Stimulated activated CD4-positive, alpha-beta T cell treated with anti-CD3 and anti-CD28 coated beads, Interleukin-4, amount 100 ng/mL, for 1 hour (primary cell): Measurements from ENCODE around the gene ERO1A.
A peak's percentile ranks its signal among the peaks of the same experiment; 100 is the strongest.

Experiments
- DNase-seq: peaks from one replicate; pipeline ENCODE4 v3.0.0-alpha.2; 2020

Gene ERO1A

DNA sequence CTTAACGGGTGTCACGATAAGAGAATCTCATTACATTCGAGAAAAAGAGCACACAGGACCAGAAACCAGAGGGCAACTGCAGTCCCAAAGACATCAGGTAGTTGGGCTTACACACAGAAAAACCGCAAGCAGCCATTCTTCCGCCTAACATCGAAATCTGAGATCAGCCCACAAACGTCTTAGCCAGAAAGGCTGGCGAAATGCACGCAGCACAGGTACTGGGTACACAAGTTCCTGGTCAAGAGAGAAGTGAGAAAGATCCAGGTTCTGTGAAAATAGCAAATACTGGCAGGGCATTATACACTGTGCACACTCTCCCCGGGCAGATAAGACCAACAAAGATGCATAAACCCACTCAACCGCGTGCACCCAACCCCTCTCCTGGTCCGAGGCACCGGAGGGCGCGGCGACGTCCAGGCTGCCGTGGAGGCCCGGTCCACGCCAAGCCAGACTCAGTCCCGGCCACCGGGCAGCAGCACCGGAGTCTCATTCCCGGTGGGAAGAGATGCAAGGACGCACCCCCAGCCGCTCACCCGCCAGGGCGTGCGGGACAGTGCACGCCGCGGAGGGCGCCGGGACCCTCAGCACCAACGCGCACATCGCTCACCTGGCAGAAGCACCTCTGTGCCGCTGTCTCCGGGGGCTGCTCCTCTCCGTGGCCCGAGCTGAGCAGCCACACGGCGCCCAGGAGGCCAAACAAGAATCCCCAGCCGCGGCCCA, 437 bp downstream of the ERO1A start:
- DNase-seq = peak; percentile 48

DNA sequence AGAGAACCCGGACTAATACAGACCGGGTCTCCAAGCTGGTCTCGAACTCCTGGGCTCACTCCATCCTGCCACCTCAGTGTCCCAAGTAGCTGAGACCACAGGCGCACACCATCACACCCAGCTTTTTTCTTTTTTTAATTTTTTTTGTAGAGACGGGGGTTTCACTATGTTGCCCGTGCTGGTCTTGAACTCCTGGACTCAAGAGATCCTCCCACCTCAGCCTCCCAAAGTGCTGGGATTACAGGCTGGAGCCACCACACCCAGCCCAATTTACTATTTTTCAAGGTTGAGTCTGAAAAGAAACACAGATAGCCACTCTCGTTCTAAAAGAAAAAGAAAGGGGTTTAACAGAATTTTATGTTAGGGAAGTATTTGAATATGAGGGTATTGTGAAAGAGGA, 1.8 kb downstream of the ERO1A start:
- DNase-seq = no peak

DNA sequence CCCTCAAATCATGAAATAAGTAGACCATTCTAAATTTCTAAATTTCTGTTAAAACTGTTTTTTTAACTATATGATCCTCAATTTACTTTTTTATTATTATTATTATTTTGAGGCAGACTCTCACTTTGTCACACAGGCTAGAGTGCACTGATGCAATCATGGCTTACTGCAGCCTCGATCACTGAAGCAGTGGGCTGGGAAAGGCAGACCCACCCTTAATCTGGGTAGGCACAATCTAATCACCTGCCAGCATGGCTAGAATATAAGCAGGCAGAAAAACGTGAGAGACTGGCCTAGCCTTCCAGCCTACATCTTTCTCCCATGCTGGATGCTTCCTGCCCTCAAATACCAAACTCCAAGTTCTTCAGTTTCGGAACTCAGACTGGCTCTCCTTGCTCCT, 2.3 kb downstream of the ERO1A start:
- DNase-seq = no peak

GRCh38 chr14:52692248-52692962, 3.0 kb downstream of the ERO1A start:
- DNase-seq = no peak

DNA sequence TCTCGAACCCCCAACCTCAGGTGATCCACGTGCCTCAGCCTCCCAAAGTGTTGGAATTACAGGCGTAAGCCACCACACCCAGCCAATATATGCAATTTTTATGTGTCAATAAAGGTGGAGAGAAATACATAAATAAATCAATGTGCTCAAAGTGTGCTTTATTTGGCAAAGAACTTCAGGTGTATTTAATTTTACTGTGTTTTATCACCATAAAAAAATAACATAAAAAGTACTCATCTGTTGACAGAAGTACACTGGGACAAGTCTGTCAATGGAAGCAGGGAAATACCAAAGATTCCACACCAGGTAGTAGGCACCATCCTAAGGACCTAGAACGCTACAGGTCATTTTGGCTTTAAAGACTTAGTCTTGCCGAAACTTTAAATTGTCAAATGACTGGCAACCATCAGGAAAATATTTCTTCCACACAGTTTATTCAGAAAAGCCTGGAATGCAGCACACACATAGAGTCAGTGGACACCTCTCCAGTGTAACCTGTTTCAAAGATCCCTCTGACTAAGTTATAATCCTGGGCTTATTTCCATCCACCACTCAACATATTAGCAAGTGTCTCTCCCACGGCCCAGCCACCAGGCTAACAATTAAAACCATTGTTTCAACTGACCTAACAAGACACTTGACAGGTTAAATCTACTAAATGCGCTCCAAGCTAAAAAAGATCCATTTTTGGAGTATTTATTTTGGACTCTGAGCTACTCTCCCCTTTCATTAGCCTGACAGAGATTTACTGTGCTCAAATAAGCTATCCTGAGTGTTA, 4.2 kb downstream of the ERO1A start:
- DNase-seq = no peak

DNA sequence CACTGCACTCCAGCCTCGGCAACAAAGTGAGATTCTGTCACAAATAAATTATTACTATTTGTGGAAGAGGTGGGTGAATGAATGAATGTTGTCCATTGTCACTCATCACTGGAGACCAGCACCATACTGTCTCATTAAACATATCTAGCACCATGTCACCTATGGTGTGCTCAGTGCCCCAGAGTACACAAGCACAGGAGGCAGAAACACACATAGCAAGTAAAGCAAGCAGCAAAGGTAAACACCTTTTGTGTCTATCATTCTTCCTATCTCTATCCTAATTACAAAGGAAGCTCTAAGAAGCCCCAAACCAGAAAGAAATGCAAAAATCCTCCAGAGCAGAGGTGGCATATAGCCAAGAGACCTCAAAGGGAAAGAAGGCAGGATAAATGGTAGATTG, 9.2 kb downstream of the ERO1A start:
- no peak for DNase-seq

GRCh38 chr14:52683985-52684520, 11.3 kb downstream of the ERO1A start:
- DNase-seq = no peak

DNA sequence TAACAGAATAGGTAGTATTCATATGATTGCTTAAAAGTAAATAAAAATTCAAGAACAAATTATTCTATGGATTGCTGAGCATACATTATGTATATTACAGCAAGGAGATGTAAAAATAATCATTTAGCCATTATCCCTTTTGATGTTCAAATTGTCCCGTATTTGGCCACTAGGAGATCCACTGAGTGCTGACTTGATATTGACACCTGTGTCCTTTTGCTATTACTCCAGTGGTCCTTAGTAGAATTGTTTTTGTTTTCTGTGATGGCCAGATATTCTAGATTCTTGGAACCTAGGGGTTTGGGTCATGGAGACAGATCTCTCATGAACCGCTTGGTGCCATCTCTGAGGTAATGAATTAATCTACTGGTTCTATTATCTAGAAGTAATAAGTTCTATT, 16.8 kb downstream of the ERO1A start:
- DNase-seq = no peak

DNA sequence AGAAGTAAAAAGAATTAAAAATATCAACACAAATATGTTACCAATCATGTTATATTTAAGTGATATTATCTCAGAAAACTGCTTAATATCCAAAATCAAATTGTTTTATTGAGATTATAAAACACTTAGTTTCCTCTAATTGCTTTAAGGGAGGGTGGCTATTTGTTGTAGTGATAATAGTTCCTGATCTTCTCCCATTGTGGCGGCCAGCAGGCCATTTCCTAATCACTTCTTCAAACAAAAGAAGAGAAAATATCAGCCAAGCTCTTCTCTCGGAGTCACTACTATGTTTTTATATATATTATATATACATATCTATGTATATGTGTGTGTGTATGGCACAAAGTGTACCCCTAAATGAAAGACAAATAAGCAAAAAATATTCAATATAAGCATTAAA, 31.5 kb downstream of the ERO1A start:
- DNase-seq = no peak

GRCh38 chr14:52661314-52661713, 34.0 kb downstream of the ERO1A start:
- DNase-seq = no peak

- no peak for DNase-seq
Observed at GRCh38 chr14:52660832-52661231, 34.5 kb downstream of the ERO1A start.

GRCh38 chr14:52660325-52660724, 35.0 kb downstream of the ERO1A start:
- no peak for DNase-seq

GRCh38 chr14:52656905-52657304, 38.5 kb downstream of the ERO1A start:
- no peak for DNase-seq

DNA sequence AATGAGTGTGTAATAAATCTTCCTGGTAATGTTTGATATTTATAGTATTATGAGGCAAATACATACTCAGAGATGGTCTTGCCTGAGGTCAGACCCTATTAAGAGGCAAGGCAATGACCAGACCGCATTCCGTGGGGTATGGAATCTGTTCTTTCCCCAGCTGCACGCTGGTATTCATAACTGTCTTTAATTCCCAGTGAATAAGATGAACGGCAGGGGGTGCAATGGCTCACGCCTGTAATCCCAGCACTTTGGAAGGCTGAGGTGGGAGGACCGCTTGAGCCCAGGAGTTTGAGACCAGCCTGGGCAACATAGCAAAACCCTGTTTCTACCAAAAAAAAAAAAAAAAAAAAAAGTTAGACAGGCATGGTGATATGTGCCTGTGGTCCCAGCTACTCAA, 44.6 kb downstream of the ERO1A start:
- DNase-seq = no peak

DNA sequence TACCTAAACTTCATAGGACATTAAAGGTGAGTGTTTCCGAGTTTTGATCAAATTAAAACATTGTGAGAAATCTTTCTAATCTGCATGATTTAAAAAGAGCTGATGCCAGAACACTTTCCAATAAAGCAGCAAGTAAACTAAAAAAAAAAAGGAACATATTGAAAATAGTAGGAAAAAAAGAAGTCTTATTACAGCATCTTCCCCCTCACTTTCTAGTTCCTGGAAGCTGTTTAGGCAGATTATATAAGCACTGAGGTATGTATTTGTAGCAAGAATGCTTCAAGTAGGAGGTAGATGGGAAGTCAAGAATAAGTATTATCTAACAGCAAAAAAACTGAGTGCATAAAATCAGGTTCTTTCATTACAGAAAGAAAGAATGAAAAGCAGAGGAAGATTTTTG, 45.8 kb downstream of the ERO1A start:
- DNase-seq = no peak

DNA sequence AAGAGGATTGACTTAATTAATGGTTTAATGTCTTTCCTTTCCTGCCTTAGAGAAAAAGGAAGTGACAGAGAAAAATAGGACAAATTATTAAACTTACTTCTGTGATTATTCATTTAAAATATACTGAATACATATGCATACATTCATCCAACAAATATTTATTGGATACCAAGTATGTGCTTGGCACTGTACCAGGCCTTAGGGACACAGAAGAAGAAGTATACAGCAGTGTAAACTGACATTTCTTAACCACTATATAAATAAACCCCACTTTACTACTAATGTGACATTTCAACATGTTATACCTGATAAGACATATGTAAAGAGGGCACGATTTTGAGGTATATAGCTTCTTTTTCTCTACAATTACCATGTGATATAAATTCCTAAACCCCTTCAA, 53.6 kb downstream of the ERO1A start:
- DNase-seq = no peak

DNA sequence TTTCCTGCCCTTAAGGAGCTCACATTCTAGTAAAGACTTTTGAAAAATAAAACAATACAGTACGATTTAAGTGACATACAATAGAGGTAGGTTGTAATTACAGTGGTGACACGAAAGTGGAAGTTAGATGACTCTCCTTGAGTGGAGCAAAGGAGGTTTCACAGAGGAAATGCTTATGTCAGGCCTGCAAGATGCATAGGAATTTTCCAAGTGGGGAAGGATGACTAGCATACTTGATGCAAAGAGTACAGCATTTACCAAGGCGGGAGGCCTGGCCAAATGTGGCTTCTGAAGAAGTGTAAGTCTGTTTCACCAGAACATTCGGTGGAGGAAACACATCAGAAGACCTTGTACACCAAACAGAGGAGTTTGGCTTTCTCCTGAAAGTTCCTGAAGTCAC, 55.2 kb downstream of the ERO1A start:
- DNase-seq = no peak

GRCh38 chr14:52619687-52620086, 75.7 kb downstream of the ERO1A start:
- DNase-seq = no peak

GRCh38 chr14:52618602-52619001, 76.8 kb downstream of the ERO1A start:
- no peak for DNase-seq

GRCh38 chr14:52610187-52610586, 85.2 kb downstream of the ERO1A start:
- DNase-seq = no peak

DNA sequence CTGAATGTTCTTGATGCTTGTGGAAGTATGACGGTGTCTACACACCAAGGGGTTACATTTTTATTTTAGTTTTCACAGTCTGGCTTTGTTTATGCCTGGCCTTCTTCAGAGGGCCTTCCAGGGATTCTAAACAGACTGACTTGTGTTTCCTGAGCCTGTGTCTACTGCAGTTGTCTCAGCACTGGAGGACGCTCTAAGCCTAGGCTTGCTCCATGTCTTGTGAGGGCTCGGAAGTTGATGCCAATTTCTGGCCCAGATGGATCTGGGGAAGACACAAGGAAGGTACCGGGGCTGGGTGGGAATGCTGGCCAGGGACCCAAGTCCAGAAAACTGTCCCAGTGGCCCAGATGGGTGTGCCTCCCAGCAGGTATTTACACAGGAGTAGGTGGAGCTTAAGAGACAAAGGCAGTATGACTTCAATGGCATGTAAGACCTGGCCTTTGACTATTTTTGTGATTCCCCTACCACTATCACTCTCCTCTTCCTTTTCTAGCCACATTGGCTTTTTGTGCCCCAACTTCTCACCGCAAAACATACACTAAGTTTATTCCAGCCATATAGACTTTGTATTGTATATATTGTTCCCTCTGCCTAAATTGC, 85.8 kb downstream of the ERO1A start:
- DNase-seq = no peak

GRCh38 chr14:52607061-52607460, 88.3 kb downstream of the ERO1A start:
- DNase-seq = no peak

DNA sequence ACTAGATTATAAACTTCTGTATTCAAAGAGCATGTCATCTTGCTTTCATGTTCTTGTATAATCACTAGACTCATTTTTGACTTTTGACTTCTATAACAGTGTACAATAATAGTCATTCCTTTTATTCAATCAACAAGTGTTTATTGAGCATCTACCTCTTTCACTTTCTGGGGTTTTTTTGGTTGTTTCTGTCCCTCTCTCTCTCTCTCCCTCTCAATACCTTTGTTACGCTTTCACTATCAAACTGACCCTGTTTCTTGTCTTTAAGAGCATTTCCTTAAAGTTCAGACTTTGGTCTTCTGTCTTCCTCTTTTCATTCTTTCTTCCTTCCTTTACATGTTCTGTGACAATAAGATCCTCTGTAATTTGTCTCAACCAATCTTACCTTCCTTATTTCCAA, 93.2 kb downstream of the ERO1A start:
- DNase-seq = no peak
